Inflammatory macrophage treated with lipopolysaccharide for 4 hours (primary cell): ENCODE data around the gene NMNAT1.
"Not testable (repeated sequence)": the region's sequence is repeated elsewhere in the genome, so short reads cannot be mapped to it uniquely, and the experiment has no call there.

ENCODE experiments used
- DNase-seq: peaks from one replicate; pipeline ENCODE4 v3.0.0-alpha.2; 2020

NMNAT1 gene

DNA sequence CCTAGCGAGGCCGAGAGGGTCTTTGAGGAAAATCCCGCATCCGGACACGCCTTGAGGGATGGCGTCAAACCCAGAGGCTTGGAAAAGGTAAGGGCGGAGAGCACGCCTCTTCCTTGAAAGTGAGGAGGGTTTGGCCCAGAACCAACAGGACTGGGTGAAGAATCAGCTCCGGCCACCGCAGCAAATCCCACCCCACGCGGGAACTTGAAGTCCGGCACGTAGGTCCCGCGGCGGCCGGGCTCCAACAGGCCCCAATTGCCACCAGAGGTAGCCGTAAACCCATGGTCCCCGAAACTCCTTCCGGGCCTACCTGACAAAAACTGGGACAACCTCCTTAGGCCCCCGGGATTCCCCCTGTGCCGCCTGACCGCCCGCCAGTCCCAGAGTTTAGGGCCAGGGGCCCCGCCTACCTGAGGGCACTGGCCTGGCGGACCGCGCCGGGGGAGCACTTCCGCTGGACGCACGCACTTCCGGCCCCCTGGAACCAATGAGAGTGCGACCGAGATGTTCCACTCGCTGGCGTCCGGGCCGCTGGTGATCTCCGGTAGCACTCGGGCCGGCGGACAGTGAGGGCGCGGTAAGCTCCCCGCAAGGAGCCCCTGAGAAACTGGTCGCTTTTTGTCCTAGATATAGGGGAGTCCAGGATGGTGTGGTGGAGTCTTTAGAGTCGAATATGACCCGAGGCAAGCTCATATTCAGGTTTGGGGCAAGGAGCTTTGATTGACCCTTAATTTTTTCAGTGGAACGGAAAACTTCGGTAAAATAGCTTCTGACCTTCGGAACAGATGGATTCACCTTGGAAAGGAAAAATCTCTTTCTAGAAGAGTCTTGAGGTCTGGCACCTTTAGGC is at the start of gene NMNAT1, which contains the start of gene LZIC:
Gene NMNAT1, plus strand, starts transcription at position 537 of the 850 bp plus-strand sequence. CDS start 28,599 bp downstream, outside the sequence.
Gene LZIC, minus strand, starts transcription at position 453 of the 850 bp plus-strand sequence. CDS start 6,772 bp downstream, outside the sequence.
- peak; percentile 95 for DNase-seq

DNA sequence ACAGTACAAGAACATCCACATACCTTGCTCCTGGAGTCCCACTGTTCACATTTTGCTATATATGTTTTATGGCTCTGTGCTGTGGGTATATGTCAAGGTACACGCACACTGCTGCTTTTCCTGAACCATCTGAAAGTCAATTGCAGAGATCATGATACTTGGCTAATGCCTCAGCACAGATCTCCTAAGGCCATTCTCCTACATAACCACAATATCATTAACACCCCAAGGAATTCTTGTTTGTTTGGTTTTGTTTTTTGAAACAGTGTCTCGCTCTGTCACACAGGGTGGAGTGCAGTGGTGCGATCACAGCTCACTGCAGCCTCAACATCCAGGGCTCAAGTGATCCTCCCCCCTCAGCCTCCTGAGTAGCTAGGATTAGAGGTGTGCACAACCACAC is 49.2 kb upstream of the NMNAT1 start:
- DNase-seq, result no peak

DNA sequence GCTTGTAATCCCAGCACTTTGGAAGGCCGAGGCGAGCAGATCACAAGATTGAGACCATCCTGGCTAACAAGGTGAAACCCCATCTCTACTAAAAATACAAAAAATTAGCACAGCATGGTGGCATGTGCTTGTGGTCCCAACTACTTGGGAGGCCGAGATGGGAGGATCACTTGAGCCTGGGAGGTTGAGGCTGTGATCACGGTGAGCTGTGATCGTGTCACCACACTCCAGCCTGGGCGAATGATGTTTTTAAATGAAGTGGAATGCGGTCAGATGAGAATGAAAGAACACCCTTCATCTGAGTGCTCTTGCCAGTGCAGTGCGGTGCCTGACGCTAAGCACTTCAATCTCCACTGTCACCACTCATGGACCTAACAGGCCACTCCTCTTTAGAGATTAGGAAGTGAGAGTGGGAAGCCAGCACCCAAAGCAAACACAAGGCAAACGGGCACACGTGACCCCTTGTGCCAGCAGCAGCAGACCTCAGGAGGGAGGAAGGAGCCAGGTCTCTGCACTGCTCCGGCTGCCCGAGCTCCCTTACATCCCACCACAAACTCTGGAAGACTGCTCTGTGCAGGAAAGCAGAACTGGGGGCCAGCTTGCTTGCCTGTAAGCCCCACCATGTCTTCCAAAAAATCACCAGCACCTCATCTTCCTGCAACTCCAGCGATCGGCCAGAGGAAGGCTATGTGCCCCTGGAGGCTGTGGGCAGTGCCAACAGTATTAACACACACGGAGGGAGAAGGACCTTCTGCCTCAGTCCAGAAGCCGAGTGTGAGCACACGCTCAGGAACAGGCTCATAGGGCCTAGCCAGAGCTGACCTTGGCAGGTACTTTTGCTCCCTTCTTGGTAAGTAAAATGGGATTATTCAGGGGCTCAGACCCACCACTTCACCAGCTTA is 42.9 kb upstream of the NMNAT1 start:
- peak; percentile 88 for DNase-seq

DNA sequence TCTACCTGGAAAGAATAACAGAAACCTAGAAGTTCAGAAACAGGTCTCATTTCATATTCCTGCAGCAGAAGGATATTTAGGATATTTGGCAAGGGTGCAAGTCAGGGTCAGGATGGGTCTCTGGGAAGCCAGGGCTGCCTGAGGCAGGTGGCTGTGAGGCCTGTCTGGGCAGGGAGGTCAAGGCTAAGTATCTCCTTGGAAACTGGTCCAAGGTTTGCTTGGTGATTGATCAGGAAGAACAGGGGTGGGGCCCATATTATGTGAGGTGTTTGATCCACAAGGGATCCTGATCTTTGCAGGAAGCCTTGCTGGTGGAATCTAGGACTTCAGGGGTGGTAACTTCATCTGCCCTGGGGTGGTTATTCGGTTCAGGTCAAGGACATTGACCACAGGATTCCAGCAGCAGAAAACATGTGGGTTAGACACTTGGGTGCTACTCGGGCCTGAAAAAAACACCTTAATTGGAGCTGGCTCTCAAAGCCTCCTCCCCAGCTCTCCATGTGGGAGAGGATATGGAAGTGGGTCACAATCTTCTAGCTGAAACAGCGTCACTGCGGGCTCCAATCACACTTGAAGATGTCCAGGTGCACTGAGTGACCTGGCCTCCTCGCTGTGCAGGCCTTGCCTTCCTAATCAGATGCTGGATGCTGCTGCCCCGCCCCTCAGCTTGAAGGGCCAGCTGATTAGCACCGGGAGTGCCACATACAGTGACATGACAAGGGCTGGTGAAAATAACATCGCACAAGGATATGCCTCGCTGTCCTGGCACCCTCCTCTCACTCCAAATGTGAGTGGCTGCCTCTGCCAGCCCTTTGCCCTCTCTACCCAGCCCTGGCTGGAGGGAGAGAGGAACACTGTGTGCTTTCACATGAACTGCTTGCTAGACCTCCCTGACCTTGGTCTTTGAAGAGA is 41.9 kb upstream of the NMNAT1 start:
- no peak for DNase-seq

DNA sequence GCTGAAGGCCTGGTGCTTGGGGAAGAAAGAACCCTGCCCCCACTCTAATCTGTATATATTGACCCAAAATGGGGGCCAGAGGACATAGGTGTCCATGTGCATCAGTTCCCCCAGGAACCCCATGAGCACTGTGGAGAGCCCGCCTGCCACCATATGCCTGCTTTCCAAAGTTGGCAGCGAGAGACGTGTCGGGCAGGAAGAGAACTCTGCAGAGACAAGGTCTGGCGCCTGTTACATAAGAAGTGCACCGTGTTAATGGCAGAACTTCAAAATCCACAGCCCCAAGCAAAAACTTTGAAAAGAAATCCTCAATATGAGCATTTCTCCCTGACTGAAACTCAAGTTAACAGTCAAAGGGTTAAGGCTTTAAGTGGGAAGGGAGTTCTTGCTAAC is 41.2 kb upstream of the NMNAT1 start:
- no peak for DNase-seq

DNA sequence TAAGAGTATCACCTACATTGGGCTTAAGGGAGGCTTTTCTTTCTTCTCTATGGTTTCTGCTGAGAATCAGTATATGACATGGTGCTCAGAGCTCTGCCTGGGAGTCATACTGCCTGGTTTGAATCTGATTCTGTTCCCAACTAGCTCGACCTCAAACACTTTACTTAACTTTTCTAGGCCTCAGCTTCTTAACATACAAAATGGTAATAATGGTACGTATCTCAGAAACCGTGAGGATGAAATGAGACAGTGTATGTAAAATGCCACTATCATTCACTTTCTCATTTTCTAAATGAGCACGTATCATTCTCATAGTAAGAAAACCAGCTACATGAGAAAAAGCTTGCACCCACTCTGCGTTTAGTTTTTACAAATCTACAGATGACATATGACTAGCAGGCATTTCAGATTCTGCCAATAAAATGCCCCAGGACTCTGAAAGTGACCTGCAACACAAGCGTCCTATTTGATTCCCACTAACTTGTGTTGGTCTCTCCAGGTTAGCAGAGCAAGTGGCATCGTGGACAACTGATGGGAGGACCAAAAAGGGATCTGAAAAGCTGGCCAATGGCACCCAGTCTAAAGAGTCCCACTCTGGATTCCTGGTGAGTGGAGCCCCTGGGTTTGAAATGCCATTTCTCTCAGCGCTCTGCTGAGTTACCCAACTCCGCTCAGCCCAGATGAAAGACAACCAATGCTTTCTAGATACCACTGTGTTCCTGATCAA is 39.3 kb upstream of the NMNAT1 start:
- no peak for DNase-seq

DNA sequence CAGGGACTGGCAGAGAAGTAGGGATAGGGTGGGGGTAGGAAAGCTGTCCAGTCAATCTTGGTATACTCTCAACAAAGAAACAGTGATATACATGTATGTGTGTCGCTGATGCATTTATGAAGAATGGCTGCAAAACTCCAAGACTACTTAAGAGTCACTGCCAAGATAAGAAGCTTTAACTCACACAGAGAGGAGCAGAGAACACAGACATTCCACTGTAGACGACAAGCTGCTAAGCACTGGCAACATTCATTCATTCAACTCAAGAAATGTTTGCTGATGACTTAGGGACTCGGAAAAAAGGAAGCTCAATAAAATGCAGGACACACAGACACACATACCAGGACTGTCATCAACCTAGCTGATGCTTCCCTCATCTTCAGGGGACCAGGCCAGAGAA is 38.7 kb upstream of the NMNAT1 start:
- DNase-seq, result no peak

DNA sequence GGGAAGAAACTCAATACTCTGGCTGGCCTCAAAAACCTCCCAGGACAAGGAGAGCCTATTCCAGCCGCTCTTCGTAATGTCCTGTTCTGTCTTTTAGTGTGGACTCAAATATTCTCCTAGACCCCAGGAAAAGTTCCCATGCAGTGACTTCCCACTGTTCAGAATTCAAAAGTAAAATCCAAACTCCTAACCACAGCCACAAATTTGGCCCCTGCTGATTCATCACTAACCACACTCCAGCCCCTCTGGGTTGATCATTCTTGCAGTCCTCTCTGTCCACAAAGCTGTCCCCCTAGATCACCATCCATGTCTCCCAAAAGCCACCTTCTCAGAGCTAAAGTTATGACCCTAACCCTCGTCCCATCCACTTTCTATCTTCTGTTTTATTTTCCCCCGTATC is 38.3 kb upstream of the NMNAT1 start:
- no peak for DNase-seq

DNA sequence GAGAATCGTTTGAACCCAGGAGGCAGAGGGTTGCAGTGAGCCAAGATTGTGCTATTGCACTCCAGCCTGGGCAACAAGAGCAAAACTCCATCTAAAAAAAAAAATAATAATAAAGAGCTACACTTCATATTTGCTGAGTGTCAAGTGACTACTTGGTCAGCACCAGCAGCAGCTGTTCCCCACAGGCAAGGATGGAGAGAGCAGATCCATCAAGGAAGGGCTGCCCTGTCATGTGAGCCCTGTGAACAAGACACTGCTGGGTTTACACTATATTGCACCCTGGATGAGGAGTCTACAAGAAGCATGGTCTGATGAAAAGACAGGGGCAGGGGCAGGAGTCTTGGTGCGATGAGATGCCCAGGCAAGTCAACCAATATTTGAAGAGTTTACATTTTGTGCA is 36.8 kb upstream of the NMNAT1 start:
- no peak for DNase-seq

DNA sequence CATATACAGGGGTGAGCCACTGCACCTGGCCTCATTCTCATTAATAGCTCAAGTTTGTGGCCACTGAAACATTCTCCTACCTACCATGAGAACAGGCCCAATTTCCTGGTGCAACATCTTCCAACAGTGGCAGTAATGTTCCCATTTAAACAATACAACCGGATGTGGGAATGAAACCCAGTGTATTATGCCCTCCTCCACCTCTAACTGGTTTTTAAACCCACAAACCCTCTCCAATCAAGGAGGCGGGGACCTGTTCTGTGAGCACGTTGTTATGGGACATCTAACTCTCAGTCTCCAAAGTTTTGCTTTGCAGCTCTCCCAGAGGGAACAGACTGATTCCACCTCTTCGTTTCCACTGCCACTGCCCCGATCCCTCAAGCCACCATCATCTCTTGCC is 35.8 kb upstream of the NMNAT1 start:
- DNase-seq, result no peak

DNA sequence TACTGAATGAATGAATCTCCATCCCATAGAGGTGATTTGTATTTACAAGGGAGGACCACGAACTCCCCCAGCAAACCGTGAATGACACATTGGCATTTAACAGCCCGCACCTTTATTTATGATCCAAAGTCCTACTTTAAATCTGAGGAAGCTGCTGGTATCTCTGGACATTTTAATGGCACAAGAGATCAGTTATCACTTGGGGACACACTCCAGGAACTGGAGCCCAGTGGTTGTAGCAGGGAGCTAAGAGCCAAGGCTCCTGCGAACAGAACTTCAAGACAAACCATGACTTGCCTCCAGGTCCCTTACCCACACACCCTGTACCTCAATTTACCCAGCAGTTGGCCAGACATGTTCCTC is 34.4 kb upstream of the NMNAT1 start:
- no peak for DNase-seq

DNA sequence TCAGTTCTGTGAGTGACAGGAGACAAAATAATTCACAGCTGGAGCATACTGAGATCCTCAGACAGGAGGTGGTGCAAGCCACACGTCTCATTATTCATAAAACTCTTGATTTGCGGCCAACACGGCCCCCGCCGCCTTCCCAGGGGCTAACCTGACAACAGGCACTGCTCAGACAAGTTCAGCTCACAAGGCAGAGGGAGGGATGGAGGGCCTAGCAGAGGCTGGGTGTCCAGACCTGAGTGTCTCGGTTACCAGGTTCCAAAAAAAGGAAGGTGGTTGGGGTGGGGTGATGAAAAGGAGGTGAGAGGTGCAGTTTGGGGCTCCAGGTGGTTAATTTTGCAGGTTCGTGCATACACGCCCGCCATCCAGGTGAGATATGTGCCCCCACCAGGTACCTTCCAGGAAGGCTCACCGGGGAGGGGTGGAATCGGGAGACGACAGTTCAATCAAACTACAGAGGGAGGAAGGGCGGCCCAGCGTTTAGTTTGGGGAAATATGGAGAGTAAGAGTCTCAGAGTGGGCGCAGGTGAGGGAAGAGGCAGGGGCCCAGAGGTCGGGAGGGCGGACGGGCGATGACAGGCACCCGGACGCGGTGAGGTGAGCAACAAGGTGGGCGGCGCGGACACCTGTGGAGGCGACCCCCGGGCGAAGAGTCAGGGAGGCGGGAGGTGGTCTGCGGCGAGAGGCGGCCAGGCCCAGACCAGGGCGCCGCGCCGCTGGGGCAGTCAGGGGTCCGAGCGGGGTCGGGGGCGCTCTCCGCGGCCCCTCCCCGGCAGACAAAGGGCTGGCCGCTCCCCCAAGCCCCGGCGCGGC is 33.8 kb upstream of the NMNAT1 start:
- DNase-seq, result no peak

DNA sequence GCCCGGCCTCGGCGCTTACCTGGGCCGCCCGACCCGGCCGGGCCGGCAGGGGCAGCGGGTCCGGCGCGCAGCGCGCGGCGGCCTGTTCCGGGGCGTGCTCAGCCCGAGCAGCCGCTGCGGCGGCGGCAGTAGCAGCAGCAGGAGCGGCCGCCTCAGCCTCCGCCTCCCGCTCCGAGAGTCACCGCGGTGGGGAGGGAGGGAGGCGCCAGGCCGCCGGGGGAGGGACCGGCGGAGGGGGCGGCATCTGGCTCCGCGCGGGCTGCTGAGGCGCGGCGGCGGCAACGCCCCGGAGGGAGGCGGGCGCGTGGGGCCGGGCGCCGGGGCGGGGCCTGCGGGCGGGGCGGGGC is 33.2 kb upstream of the NMNAT1 start, which contains the start of gene CTNNBIP1:
Gene CTNNBIP1, minus strand, starts transcription at position 194 of the 347 bp plus-strand sequence. CDS start 38,205 bp downstream, outside the sequence.
- DNase-seq, result no peak

DNA sequence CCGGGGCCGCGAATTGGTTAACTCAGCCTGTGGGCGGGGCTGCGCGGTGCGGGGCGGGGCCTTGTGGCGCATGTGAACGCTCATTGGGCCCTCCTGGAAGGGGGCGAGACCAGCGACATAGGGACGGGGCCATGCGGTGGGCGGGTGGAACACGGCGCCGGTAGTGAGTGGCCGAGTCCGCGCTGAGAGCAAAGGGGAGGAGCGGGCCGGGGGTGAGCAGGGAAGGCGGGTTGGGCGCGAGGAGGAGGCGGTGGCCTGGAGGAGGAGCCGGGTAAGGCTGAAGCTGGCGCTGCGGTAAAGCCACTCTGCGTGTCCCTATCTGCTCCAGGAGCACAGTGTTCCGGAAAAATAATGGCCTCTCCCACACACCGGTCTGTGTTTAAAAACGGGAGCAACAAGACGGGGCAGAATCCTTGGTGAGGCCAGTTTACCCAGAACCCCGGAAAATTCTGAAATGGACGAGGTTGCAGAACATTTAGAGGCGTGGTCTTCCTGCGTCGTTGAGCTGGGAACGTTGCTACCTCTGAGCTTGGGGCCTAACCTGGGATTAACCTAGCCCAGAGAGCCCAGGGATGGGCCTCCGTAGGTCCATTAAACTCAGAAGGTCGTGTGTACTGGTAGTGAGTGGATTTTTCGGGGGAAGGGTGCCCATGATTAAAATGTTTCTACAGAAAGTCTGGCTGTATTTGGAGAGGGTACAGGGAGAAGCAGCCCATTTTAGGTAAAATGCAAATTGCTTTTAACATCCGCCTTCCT is 32.7 kb upstream of the NMNAT1 start:
- DNase-seq, result peak; percentile 99

DNA sequence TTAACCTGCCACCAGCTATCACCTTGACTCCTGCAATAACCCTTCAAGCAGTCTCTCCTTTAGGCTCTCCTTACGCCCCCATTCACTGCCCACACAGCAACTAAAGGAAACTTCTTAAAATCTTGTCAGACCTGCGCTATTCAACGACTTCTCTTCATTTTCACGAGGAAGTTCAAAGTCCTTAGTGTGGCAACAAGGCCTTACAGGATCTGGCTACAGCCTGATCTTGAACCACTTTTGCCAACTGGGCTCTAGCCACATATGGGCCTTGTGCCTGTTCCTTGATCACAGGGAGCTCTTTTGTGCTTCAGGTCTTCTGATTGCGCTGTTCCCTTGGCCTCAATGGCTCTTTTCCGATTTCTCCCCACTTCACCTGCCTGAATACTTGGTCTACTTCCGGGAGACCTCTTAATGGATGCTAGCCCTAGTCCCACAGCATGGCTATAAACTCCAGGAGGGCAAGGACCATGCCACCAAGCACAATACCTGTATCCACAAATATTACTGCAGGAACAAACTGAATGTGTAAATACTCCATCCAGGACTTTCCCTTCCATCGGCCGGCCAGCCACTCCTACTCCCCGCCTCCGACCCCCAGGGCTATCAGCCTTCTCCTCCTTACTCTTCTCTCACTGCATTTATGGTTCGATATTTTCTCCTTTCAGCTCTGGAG is 30.9 kb upstream of the NMNAT1 start:
- DNase-seq, result no peak

DNA sequence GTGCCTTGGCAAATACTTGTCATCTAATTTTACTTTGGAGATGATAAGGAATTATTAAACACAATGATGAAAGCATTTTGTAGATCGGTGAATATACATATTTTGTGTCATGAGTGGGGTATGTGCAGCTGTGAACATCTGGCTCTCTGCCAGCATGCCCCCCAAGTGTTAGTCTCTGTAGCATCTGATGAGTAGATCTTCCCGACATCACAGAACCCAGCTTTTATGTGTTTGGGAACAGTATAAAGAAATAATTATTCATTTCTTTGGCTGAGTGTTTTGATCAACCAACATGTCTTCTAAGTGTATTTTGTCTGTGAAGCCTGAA is 28.7 kb upstream of the NMNAT1 start:
- DNase-seq, result no peak

DNA sequence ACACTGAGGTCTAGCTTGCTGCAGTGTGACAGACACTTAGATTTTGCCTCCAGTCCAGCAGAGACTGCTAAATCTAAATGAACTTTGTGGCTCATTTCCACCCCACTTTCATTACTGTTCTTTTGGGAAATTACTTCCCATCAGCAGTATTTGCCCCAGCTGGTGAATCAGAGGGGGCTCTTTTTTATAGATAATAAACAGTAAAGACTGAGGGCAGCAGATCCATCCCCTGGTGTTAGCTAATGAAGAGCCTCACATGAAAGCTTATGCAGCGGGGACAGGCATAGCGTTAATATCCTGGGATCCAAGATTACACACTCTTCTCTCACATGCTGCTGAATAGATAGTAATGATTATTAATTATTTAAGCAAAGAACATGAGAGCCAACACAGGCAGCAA is 26.8 kb upstream of the NMNAT1 start:
- DNase-seq, result no peak

DNA sequence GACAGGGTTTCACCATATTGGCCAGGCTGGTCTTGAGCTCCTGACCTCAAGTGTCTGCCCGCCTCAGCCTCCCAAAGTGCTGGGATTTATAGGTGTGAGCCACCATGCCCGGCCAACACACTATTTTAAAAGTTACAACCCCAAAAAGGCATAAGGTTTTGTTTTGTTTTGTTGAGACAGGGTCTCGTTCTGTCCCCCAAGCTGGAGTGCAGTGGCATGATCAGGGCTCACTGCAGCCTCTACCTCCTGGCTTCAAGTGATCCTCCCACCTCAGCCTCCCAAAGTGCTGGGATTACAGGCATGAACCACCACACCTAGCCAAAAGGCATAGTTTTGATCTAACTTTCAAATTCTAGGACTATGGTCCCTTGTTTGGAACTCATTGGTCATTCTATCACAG is 25.8 kb upstream of the NMNAT1 start:
- DNase-seq, result not testable (repeated sequence)

DNA sequence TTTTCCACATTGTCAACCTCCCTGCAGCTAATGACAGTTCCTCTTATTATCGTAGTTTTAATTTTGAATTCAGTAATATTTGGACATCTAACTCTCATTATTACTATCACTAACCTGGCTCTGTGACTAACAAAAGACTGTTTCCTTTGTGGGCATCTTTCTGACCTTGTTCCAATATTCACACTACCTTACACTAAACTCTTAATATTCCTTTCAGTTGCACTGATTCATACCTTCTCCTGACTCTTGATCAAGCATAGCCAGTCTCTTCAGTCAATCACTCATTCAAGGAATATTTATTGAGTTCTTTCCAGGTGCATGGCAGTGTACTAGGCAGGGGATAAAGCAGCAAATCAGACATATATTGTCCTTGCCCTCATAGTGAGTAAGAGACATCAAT is 25.4 kb upstream of the NMNAT1 start:
- DNase-seq, result no peak

DNA sequence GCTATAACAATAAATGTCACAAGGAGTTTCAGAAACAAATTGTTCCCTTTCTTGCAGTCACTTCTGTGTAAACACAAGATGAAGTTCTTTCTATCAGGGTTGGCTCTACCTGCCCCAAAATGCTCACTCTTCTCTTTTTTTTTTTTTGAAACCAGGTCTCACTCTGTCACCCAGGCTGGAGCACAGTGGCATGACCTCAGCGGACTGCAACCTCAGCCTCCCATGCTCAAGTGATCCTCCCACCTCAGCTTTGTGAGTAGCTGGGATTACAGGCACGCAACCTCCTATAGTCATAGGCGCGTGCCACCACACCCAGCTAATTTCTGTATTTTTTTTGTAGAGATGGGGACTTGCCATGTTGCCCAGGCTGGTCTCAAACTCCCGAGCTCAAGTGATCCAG is 22.7 kb upstream of the NMNAT1 start:
- no peak for DNase-seq
